B cell (primary cell): ENCODE measurements around the gene SYMPK. TPM values are rescaled to one million over a fixed set of nuclear protein-coding genes. Genes with fewer than 3 reads are reported as not detected.

Experiments
- ATAC-seq: fragments of 200-7000 bp; cut with Tn5 transposase; one replicate; pipeline ENCODE4 v1.10.0; 2021; ENCODE audit warnings: low read depth, mild to moderate bottlenecking, moderate number of reproducible peaks, moderate library complexity
- CTCF ChIA-PET: fragments of 350-600 bp; sonication (Branson Sonifier 250); formaldehyde crosslinking; loops from one replicate; lab custom pipeline; 2021; ENCODE audit warnings: antibody characterized with exemption, inconsistent platforms; lab: Charles Lee
- POLR2A ChIA-PET: fragments of 350-600 bp; sonication (Branson Sonifier 250); formaldehyde crosslinking; loops from one replicate; lab custom pipeline; 2021; ENCODE audit warnings: antibody characterized with exemption; lab: Charles Lee
- DNase-seq: peaks from one replicate; pipeline ENCODE4 v3.0.0; 2013
- H2AFZ ChIP-seq: 2 replicates; pipeline ENCODE4 v1.6.1; 2012; ENCODE audit warnings: mild to moderate bottlenecking, low read depth, low read length; ENCODE audit not compliant: insufficient read depth, poor library complexity, severe bottlenecking
- H3K27ac ChIP-seq, 2 donors: 1 replicate in 1 of 2; 2 replicates in 1 of 2; pipeline ENCODE4 v1.5.1; 2012 to 2013; ENCODE audit warnings: low read length in 2 of 2, mild to moderate bottlenecking in 2 of 2, moderate library complexity in 1 of 2
- H3K27me3 ChIP-seq, 4 experiments: fragments of 200-600 bp in 1 of 4; sonication (generic) in 1 of 4; replicated peaks in 1 of 4; 1 replicate in 2 of 4; 2 replicates in 2 of 4; pipeline versions ENCODE4 v1.6.1 to v1.7.0; 2013 to 2016; ENCODE audit warnings: low read length in 3 of 4, mild to moderate bottlenecking in 2 of 4, mixed read lengths in 1 of 4, moderate library complexity in 1 of 4; ENCODE audit not compliant: insufficient read depth in 4 of 4, control insufficient read depth in 3 of 4; ENCODE audit errors: control extremely low read depth in 1 of 4
- H3K36me3 ChIP-seq, 2 experiments: replicated peaks in 1 of 2; 1 replicate in 1 of 2; 2 replicates in 1 of 2; pipeline versions ENCODE4 v1.6.1 to v1.7.1; 2013; ENCODE audit warnings: low read length in 1 of 2; ENCODE audit not compliant: insufficient read depth in 2 of 2, control insufficient read depth in 1 of 2; ENCODE audit errors: control extremely low read depth in 1 of 2, extremely low read depth in 1 of 2
- H3K4me1 ChIP-seq, 2 donors: fragments of 200-600 bp in 1 of 2; sonication (generic) in 1 of 2; 1 replicate in 1 of 2; 2 replicates in 1 of 2; pipeline versions ENCODE4 v1.5.1 to v1.6.1; 2013 to 2017; ENCODE audit warnings: low read length in 2 of 2; ENCODE audit not compliant: control insufficient read depth in 2 of 2, insufficient read depth in 2 of 2
- H3K4me2 ChIP-seq: replicated peaks from 2 replicates; pipeline ENCODE3; 2012; ENCODE audit warnings: mild to moderate bottlenecking, low read depth, low read length; ENCODE audit not compliant: poor library complexity, severe bottlenecking
- H3K4me3 ChIP-seq, 5 experiments: fragments of 200-600 bp in 1 of 5; sonication (generic) in 1 of 5; 1 replicate in 3 of 5; 2 replicates in 2 of 5; pipeline versions ENCODE4 v1.5.1 to v1.7.0; 2011 to 2016; ENCODE audit warnings: low read length in 4 of 5, mild to moderate bottlenecking in 4 of 5, low read depth in 2 of 5, control low read depth in 1 of 5, moderate library complexity in 1 of 5; ENCODE audit not compliant: insufficient read depth in 1 of 5; ENCODE audit errors: control extremely low read depth in 1 of 5, extremely low read depth in 1 of 5
- H3K79me2 ChIP-seq: fragments of 200-600 bp; sonication (generic); one replicate; pipeline ENCODE4 v1.6.0; 2016; ENCODE audit warnings: low read length; ENCODE audit not compliant: control insufficient read depth, insufficient read depth
- H3K9ac ChIP-seq: fragments of 200-600 bp; sonication (generic); 2 replicates; pipeline ENCODE4 v1.6.1; 2017; ENCODE audit warnings: mild to moderate bottlenecking, low read length, moderate library complexity
- H3K9me3 ChIP-seq, 3 donors: one replicate each; pipeline versions ENCODE4 v1.6.1 to v1.7.1; 2013; ENCODE audit warnings: low read length in 2 of 3; ENCODE audit not compliant: control insufficient read depth in 2 of 3, insufficient read depth in 1 of 3; ENCODE audit errors: control extremely low read depth in 1 of 3
- H4K20me1 ChIP-seq: 2 replicates; pipeline ENCODE4 v1.6.0; 2012; ENCODE audit warnings: mild to moderate bottlenecking, low read length; ENCODE audit not compliant: insufficient read depth, control insufficient read depth, poor library complexity, severe bottlenecking
- H3K27ac Mint-ChIP-seq: one replicate; pipeline ENCODE4 v1.8.0; 2021; ENCODE audit warnings: mixed read lengths
- H3K27me3 Mint-ChIP-seq: one replicate; pipeline ENCODE4 v1.8.0; 2021; ENCODE audit warnings: mixed read lengths
- H3K4me1 Mint-ChIP-seq: one replicate; pipeline ENCODE4 v1.8.0; 2021; ENCODE audit warnings: mixed read lengths
- H3K4me3 Mint-ChIP-seq: one replicate; pipeline ENCODE4 v1.8.0; 2021; ENCODE audit warnings: mixed read lengths
- H3K9me3 Mint-ChIP-seq: one replicate; pipeline ENCODE4 v1.8.0; 2022; ENCODE audit warnings: mixed read lengths; ENCODE audit not compliant: insufficient read depth
- CTCF ChIP-seq: fragments of 200-600 bp; IDR thresholded peaks from one replicate; pipeline ENCODE4 v1.8.0; 2022; ENCODE audit warnings: antibody characterized with exemption, mild to moderate bottlenecking
- EZH2 ChIP-seq: IDR thresholded peaks from 2 replicates; pipeline ENCODE4 v1.6.1; 2012; ENCODE audit warnings: borderline replicate concordance, low read depth, mild to moderate bottlenecking, moderate library complexity, low read length; ENCODE audit not compliant: insufficient read depth, poor library complexity, severe bottlenecking
- WGBS: methylation state at CpG from one replicate; pipeline ENCODE4 v1.1.5; 2013; ENCODE audit warnings: missing lambda C conversion rate; ENCODE audit not compliant: insufficient coverage; 5-methylcytosine and 5-hydroxymethylcytosine counted together
- intact Hi-C: fragments of 100-400 bp; cut with micrococcal nuclease; formaldehyde crosslinking; loops from one replicate; pipeline ENCODE4 v1.10.0; 2022
- polyA plus RNA-seq: library from polyadenylated mRNA; depleted of rRNA; stranded (reverse); fragments of >200 nt; gene quantifications from 2 replicates; pipeline ENCODE4 v1.2.3, GENCODE V29; 2012
- total RNA-seq, 2 donors: library from RNA; stranded (reverse); fragments of 120-200 nt in 1 of 2; gene quantifications; 1 replicate in 1 of 2; 2 replicates in 1 of 2; pipeline versions ENCODE4 v1.2.3 to v1.2.4, GENCODE V29; 2013 to 2022

Gene SYMPK
- total and polyA plus RNA-seq, 2 donors (not counting 1 experiment from before 2014, with no cell fraction given), result 119 to 138 TPM

- Histone ChIP-seq H3K79me2 (no peaks in the 10 kb centered on the region), H3K4me1 (peaks cover 19 to 23% of the 10 kb centered on the region in 2 donors), H2AFZ (peak overlapping the region; percentile 46), H3K4me2 (peak overlapping the region; percentile 78), H3K9me3 (no peaks in the 10 kb centered on the region), H3K9ac (peak overlapping the region; percentile 47), H4K20me1 (peaks cover 14% of the 10 kb centered on the region), H3K4me3 (peak overlapping the region in 3 of 5 experiments; percentile 23 to 36 (median 33)), H3K27me3 (peaks cover 0 to 6% (median 2%) of the 10 kb centered on the region in 4 experiments), H3K36me3 (peaks cover 0 to 16% of the 10 kb centered on the region in 2 experiments), H3K27ac (no peak overlapping the region)
- no peak overlapping the region for H3K27ac Mint-ChIP-seq
- WGBS, result 26% methylated on average over 32 of the region's 44 CpGs
- peaks cover 3% of the 10 kb centered on the region for H3K27me3 Mint-ChIP-seq
- H3K4me1 Mint-ChIP-seq, result peaks cover 11% of the 10 kb centered on the region
- peak overlapping the region; percentile 52 for H3K4me3 Mint-ChIP-seq
- CTCF ChIA-PET, result interaction anchor here (0.7 to 2.0 kb wide), 5 partner anchors 15 to 88 kb away, joined by 3 to 23 read pairs (median 4); partner anchors contain the start of gene SIX5
- intact Hi-C loops, result loop anchor here (2.0 kb wide), 2 partner anchors 23 to 201 kb away; partner anchors contain the start of gene DMWD
- ATAC-seq (no peak), DNase-seq (peak; percentile 45)
- POLR2A ChIA-PET, result no interaction called here
- TF ChIP-seq CTCF (no peak), EZH2 (no peak)
- no peaks in the 10 kb centered on the region for H3K9me3 Mint-ChIP-seq
Measured at GRCh38 chr19:45815481-45816216, 47.3 kb downstream of the SYMPK start.
